DOHH2 (cell line): Measurements from ENCODE around the gene PEAR1.

Experiments
- H3F3A ChIP-seq: fragments of 200-600 bp; sonication (generic), shearing (Covaris generic); 2 replicates; pipeline ENCODE4 v1.6.0; 2016; ENCODE audit warnings: antibody characterized with exemption, mild to moderate bottlenecking; ENCODE audit not compliant: control insufficient read depth, insufficient read depth
- H3K27ac ChIP-seq: fragments of 200-600 bp; sonication (generic); 2 replicates; pipeline ENCODE4 v1.5.1; 2014; ENCODE audit warnings: low read depth, mild to moderate bottlenecking, low read length, moderate library complexity
- H3K27me3 ChIP-seq: fragments of 200-600 bp; sonication (generic); 2 replicates; pipeline ENCODE4 v1.6.1; 2014; ENCODE audit warnings: mild to moderate bottlenecking, low read length, mixed read lengths; ENCODE audit not compliant: control insufficient read depth
- H3K36me3 ChIP-seq: fragments of 200-600 bp; sonication (generic); 2 replicates; pipeline ENCODE4 v1.6.1; 2014; ENCODE audit warnings: mild to moderate bottlenecking, low read length, moderate library complexity, mixed read lengths; ENCODE audit not compliant: control insufficient read depth
- H3K4me1 ChIP-seq: fragments of 200-600 bp; sonication (generic); 2 replicates; pipeline ENCODE4 v1.6.1; 2014; ENCODE audit warnings: mild to moderate bottlenecking, low read length, mixed read lengths; ENCODE audit not compliant: control insufficient read depth
- H3K4me2 ChIP-seq: fragments of 200-600 bp; sonication (generic); 2 replicates; pipeline ENCODE4 v1.6.0; 2014; ENCODE audit warnings: mild to moderate bottlenecking, low read length, moderate library complexity
- H3K4me3 ChIP-seq: fragments of 200-600 bp; sonication (generic); 2 replicates; pipeline ENCODE4 v1.5.1; 2014; ENCODE audit warnings: mild to moderate bottlenecking, low read length, mixed read lengths
- H3K79me2 ChIP-seq: fragments of 200-600 bp; sonication (generic); 2 replicates; pipeline ENCODE4 v1.6.1; 2014; ENCODE audit warnings: mild to moderate bottlenecking, low read length, mixed read lengths; ENCODE audit not compliant: control insufficient read depth
- H3K9me2 ChIP-seq: fragments of 200-600 bp; sonication (generic); replicated peaks from 2 replicates; pipeline ENCODE4 v1.6.1; 2014; ENCODE audit warnings: mild to moderate bottlenecking, low read length, mixed read lengths; ENCODE audit not compliant: control insufficient read depth
- H3K9me3 ChIP-seq: fragments of 200-600 bp; sonication (generic); 2 replicates; pipeline ENCODE4 v1.6.1; 2014; ENCODE audit warnings: antibody characterized with exemption, low read length, mixed read lengths; ENCODE audit not compliant: control insufficient read depth, insufficient read depth
- H4K20me1 ChIP-seq: fragments of 200-600 bp; sonication (generic); 2 replicates; pipeline ENCODE4 v1.6.0; 2014; ENCODE audit warnings: low read depth, mild to moderate bottlenecking, antibody characterized with exemption, low read length, moderate library complexity; ENCODE audit not compliant: control insufficient read depth, insufficient read depth
- EZH2phosphoT487 ChIP-seq: fragments of 200-600 bp; sonication (generic); IDR thresholded peaks from 2 replicates; pipeline ENCODE4 v1.6.1; 2017; ENCODE audit warnings: borderline replicate concordance, mild to moderate bottlenecking, antibody characterized with exemption, low read length, moderate library complexity, mixed read lengths
- TF ChIP-seq, protein P1 (sequence below): fragments of 200-600 bp; sonication (generic); IDR thresholded peaks from one replicate; pipeline ENCODE4 v1.5.1; 2014; ENCODE audit warnings: antibody characterized with exemption, mild to moderate bottlenecking, low read depth, low read length; ENCODE audit not compliant: poor library complexity, severe bottlenecking

PEAR1 gene

GRCh38 chr1:156922986-156923669 lies 29.6 kb downstream of the PEAR1 start:
- no peaks in the 10 kb centered on the region for H3K36me3 ChIP-seq
- H3K27me3 ChIP-seq: peaks cover 40% of the 10 kb centered on the region
- no peaks in the 10 kb centered on the region for H3K9me2 ChIP-seq
- H3K4me3 ChIP-seq: no peak overlapping the region
- TF ChIP-seq, protein P1, sequence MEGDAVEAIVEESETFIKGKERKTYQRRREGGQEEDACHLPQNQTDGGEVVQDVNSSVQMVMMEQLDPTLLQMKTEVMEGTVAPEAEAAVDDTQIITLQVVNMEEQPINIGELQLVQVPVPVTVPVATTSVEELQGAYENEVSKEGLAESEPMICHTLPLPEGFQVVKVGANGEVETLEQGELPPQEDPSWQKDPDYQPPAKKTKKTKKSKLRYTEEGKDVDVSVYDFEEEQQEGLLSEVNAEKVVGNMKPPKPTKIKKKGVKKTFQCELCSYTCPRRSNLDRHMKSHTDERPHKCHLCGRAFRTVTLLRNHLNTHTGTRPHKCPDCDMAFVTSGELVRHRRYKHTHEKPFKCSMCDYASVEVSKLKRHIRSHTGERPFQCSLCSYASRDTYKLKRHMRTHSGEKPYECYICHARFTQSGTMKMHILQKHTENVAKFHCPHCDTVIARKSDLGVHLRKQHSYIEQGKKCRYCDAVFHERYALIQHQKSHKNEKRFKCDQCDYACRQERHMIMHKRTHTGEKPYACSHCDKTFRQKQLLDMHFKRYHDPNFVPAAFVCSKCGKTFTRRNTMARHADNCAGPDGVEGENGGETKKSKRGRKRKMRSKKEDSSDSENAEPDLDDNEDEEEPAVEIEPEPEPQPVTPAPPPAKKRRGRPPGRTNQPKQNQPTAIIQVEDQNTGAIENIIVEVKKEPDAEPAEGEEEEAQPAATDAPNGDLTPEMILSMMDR: no peak
- TF ChIP-seq EZH2phosphoT487: no peak
- no peaks in the 10 kb centered on the region for H3K4me1 ChIP-seq
- no peaks in the 10 kb centered on the region for H3F3A ChIP-seq
- no peaks in the 10 kb centered on the region for H4K20me1 ChIP-seq
- no peak overlapping the region for H3K27ac ChIP-seq
- H3K4me2 ChIP-seq: no peak overlapping the region
- H3K9me3 ChIP-seq: no peaks in the 10 kb centered on the region
- no peaks in the 10 kb centered on the region for H3K79me2 ChIP-seq

GRCh38 chr1:156923670-156924477 lies 30.4 kb downstream of the PEAR1 start:
- H3K9me2 ChIP-seq: no peaks in the 10 kb centered on the region
- H3K79me2 ChIP-seq: no peaks in the 10 kb centered on the region
- no peaks in the 10 kb centered on the region for H4K20me1 ChIP-seq
- H3K4me3 ChIP-seq: no peak overlapping the region
- H3K9me3 ChIP-seq: no peaks in the 10 kb centered on the region
- H3F3A ChIP-seq: no peaks in the 10 kb centered on the region
- no peak for TF ChIP-seq EZH2phosphoT487
- TF ChIP-seq, protein P1: no peak
- H3K4me1 ChIP-seq: no peaks in the 10 kb centered on the region
- H3K36me3 ChIP-seq: no peaks in the 10 kb centered on the region
- H3K27ac ChIP-seq: no peak overlapping the region
- peaks cover 39% of the 10 kb centered on the region for H3K27me3 ChIP-seq
- no peak overlapping the region for H3K4me2 ChIP-seq

GRCh38 chr1:156924478-156925153 lies 31.1 kb downstream of the PEAR1 start:
- Histone ChIP-seq H3K36me3 (no peaks in the 10 kb centered on the region), H3K27ac (no peak overlapping the region), H3K4me3 (no peak overlapping the region), H3K4me2 (no peak overlapping the region), H3K27me3 (peaks cover 39% of the 10 kb centered on the region), H3F3A (no peaks in the 10 kb centered on the region), H3K9me2 (no peaks in the 10 kb centered on the region), H3K9me3 (no peaks in the 10 kb centered on the region), H3K4me1 (no peaks in the 10 kb centered on the region), H4K20me1 (no peaks in the 10 kb centered on the region), H3K79me2 (no peaks in the 10 kb centered on the region)
- no peak for TF ChIP-seq EZH2phosphoT487
- TF ChIP-seq, protein P1: no peak
